Choroid plexus epithelial cell (primary cell): ENCODE measurements around the gene DOC2B.
"Not testable (repeated sequence)": the region's sequence is repeated elsewhere in the genome, so short reads cannot be mapped to it uniquely, and the experiment has no call there.

ENCODE experiments used
- DNase-seq: peaks from one replicate; pipeline ENCODE4 v3.0.0-alpha.2; 2010; ENCODE audit warnings: low read depth
- H3K4me3 ChIP-seq: 2 replicates; pipeline ENCODE4 v1.5.1; 2011; ENCODE audit warnings: low read depth, mild to moderate bottlenecking, control low read depth, low read length, moderate library complexity
- TF ChIP-seq, protein P1 (sequence below): conservative IDR thresholded peaks from 2 replicates; pipeline ENCODE4 v1.5.1; 2011; ENCODE audit warnings: low read depth, mild to moderate bottlenecking, control low read depth, inconsistent platforms, low read length, moderate library complexity

Gene DOC2B

DNA sequence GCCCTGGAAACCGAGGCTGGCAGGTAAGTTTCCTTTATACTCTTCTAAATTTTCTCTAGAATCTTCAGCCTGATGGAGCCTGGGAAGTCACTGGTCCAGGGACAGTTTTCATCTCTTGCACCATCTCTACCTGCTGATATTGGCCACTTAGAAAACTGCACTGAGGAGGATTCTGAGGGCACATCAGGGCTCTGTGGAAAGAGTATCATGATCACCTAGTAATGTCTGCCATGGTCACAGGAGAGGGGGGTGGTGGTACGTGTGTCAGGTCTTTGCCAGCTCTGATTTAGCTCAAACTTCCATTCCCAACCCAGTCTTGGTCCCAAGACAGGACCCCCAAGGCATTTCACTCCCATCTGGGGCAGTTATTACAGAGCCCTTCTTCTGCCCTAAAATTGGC, 35.2 kb upstream of the DOC2B start:
- no peak overlapping the region for H3K4me3 ChIP-seq
- TF ChIP-seq, protein P1, sequence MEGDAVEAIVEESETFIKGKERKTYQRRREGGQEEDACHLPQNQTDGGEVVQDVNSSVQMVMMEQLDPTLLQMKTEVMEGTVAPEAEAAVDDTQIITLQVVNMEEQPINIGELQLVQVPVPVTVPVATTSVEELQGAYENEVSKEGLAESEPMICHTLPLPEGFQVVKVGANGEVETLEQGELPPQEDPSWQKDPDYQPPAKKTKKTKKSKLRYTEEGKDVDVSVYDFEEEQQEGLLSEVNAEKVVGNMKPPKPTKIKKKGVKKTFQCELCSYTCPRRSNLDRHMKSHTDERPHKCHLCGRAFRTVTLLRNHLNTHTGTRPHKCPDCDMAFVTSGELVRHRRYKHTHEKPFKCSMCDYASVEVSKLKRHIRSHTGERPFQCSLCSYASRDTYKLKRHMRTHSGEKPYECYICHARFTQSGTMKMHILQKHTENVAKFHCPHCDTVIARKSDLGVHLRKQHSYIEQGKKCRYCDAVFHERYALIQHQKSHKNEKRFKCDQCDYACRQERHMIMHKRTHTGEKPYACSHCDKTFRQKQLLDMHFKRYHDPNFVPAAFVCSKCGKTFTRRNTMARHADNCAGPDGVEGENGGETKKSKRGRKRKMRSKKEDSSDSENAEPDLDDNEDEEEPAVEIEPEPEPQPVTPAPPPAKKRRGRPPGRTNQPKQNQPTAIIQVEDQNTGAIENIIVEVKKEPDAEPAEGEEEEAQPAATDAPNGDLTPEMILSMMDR, result no peak
- DNase-seq, result no peak

DNA sequence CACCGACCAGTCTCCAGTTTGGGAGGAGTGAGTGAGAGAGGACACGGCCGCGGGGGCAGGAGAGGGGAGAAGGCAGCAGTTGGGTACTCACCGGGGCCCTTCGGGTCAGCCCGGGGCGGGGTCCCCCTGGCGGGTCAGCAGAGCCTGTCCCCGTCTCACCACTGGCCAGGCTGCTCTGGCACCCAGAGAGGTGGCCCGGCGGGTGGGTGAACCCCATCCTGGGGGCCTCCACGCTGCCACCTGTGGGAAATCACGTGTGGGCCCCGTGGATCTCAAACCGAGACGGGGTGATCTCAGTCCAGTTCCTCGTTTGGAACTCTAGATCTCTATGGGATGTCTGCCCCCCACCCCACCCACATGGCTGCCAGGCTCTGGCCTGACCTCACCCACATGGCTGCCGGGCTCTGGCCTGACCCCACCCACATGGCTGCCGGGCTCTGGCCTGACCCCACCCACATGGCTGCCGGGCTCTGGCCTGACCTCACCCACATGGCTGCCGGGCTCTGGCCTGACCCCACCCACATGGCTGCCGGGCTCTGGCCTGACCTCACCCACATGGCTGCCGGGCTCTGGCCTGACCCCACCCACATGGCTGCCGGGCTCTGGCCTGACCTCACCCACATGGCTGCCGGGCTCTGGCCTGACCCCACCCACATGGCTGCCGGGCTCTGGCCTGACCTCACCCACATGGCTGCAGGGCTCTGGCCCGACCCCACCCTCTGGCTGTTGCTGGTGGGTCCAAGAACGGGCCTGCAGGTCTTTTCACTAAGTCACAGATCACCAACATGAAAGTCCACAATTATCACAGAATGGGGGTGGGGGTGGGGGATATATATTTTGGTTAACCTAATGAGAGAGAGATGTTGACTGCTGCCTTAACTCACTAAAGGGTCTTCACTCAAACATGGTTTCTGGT, 34.4 kb upstream of the DOC2B start:
- not testable (repeated sequence) for DNase-seq, H3K4me3 ChIP-seq

DNA sequence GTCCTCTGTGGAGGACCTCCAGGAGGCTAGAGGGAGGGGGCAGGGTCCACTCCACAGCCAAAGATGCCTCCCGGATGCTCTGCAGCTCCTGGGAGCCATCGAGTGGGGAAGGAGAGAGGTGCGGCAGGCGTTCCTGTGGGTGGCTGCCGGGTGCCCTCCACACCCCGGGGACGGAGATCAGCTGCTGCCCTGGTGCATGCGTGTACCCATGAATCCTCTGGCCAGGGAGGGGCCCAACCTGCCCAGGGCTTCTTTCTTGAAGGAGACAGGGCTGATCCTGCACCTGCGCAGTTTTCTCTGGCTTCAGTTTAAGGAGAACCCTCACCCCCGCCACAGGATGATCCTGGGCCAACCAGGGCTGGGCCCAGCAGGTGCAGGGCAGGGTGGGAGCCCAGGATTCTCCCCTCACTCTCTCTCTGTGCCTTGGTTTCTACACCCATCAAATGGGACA, 33.5 kb upstream of the DOC2B start:
- TF ChIP-seq, protein P1, result no peak
- no peak overlapping the region for H3K4me3 ChIP-seq
- no peak for DNase-seq

DNA sequence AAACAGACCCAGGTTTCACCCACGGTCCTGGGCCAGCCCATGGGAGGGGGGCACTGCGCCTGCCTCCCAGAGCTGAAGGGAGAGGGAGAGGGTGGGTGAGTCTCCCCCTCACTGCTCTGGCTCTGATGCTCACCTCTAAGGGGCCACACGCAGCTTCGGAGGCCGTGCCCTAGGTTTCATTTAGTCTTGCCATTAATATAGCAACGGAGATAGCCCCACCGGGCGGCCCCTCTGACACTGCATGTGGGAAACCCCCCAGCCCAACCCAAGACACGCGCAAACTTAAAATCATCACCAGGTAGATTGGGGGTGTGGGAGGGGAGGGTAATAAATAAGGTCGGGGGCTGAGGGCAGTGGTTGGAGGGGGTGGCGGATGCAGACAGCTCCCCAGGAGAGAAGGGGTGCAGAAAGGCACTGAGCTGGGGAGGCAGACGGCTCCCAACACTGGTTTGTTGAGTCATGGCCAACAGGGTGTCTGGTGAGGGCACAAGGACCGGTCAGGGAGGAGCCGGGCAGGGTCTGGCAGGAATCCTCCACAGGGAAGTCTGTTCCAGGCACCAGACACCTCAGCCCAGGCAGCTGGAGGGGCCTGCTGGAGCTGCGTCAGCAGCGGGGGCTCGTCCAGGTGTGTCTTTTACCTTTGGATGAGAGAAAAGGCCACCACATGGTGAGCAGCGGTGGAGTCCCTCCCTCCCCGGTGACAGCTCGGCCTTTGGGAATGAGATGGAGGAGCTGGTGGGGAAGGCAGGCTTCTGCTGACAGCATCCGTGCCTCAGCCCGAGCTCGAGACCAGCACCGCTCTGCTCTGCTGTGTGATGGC, 32.0 kb upstream of the DOC2B start:
- no peak overlapping the region for H3K4me3 ChIP-seq
- DNase-seq, result no peak
- TF ChIP-seq, protein P1, result no peak

DNA sequence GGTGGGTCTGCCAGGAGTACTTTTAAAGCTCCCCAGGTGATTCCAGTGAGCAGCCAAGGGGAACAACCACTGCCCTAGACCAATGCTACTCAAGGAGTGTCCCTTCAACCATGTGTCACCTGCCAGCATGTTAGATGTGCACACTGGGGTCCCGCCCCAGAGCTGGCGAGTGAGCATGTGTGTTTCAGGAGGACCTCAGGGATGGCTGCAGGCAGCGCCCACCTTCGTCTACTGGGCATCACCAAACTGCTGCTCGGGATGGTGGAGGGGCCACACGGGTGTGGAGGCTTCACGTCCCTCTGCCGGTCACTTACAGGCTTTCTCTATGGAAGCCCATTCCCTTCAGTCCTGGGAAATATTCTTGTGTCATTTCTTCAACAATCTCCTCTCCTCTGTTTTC, 29.0 kb upstream of the DOC2B start:
- DNase-seq, result no peak
- TF ChIP-seq, protein P1, result no peak
- no peak overlapping the region for H3K4me3 ChIP-seq

DNA sequence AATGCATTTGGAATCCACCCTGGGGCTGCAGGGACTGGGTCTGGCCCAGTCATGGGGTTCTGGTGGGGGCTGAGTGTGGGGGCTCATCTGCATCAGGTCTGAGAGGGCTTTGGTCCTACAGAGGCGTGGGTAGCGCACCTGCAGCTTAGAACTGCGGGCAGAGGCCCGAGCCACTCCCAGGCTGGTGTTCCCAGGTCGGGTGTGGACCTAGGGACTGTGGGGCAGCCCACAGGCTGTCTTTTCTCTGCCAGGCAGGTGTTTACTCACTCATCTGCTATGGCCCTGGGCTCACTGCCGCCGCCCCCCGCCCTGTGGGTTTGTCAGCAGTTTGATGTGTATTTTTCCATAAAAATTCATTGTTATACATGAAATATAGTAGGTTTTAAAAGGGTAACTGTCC, 27.0 kb upstream of the DOC2B start:
- TF ChIP-seq, protein P1, result no peak
- DNase-seq, result no peak
- H3K4me3 ChIP-seq, result no peak overlapping the region

DNA sequence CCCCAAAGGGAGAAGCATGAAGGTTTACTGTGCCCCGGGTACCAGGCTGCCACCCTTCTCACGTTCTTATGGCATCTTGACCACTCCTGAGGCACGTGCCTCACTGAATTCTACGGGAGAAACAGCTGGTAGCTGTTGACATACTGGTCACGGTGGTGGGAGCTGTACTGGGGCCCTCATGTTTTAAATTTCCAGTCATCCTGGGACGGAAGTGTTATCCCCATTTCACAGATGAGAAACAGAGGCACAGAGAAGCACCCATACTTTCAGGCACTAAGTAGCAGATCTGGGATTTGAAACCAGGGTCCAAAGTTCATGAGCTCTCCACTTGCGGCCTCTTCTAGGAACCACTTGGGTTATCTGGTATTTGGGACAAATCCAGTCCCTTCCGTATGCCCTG, 26.3 kb upstream of the DOC2B start:
- DNase-seq, result no peak
- TF ChIP-seq, protein P1, result no peak
- no peak overlapping the region for H3K4me3 ChIP-seq
